Right lobe of liver (tissue), 4 donors: ENCODE measurements around the gene CDH13.

Source experiments
- CTCF ChIP-seq, 4 donors: fragments of 200-600 bp in 3 of 4; fragments of 450-650 bp in 1 of 4; IDR thresholded peaks; one replicate each; pipeline versions ENCODE4 v1.5.1 to v1.8.0; 2016 to 2022; ENCODE audit warnings: antibody characterized with exemption in 4 of 4, mild to moderate bottlenecking in 2 of 4
- POLR2A ChIP-seq: fragments of 450-650 bp; IDR thresholded peaks from one replicate; pipeline ENCODE4 v1.6.1; 2017; ENCODE audit warnings: antibody characterized with exemption, mild to moderate bottlenecking
- donor health status: DM: no; HTN: no; CAD: no.
- donor health status: DM: no; HTN: no; CAD: no.
- donor health status: DM: no; HTN: yes; CAD: no.

GRCh38 chr16:82658796-82659195, 32.0 kb downstream of the CDH13 start:
- TF ChIP-seq CTCF (IDR thresholded peaks at IDR 0.05) (no peak), POLR2A (no peak)
